Measurements from ENCODE around the gene ANAPC4. TPM values are rescaled to one million over a fixed set of nuclear protein-coding genes. Genes with fewer than 3 reads are reported as not detected.

The ANAPC4 gene
- total and polyA plus RNA-seq, 4 experiments from 2014 or later, result 22.2 to 63.7 (median 44.7) TPM

GRCh38 chr4:25430630-25431029, 53.6 kb downstream of the ANAPC4 start:
- H3K27me3 Mint-ChIP-seq, result no peaks in the 10 kb centered on the region
- no peak overlapping the region for H3K27ac Mint-ChIP-seq
- H3K9me3 Mint-ChIP-seq, result no peaks in the 10 kb centered on the region
- H3K36me3 Mint-ChIP-seq, result peaks cover 0 to 16% of the 10 kb centered on the region in 2 donors
- no peaks in the 10 kb centered on the region for H3K27me3 ChIP-seq (ENCODE audit: insufficient read depth, low read length)
- H3K4me3 Mint-ChIP-seq, result no peak overlapping the region
- H3K27ac ChIP-seq (ENCODE audit: low read depth, low read length), result no peak overlapping the region
- H3K4me1 ChIP-seq (ENCODE audit: insufficient read depth, low read length), result no peaks in the 10 kb centered on the region
- POLR2A ChIA-PET (ENCODE audit: partially characterized antibody), result no interaction called here
- H3K9me3 ChIP-seq (ENCODE audit: control insufficient read depth in 1 of 2, low read length in 2 of 2), result no peaks in the 10 kb centered on the region
- CTCF ChIA-PET (ENCODE audit: partially characterized antibody), result no interaction called here
- no peaks in the 10 kb centered on the region for H3K4me1 Mint-ChIP-seq
- no peak overlapping the region for H3K4me3 ChIP-seq (ENCODE audit: low read length in 2 of 2)
- no peak for DNase-seq
- H3K36me3 ChIP-seq (ENCODE audit: insufficient read depth, low read length), result no peaks in the 10 kb centered on the region
- intact Hi-C loops (cut with micrococcal nuclease), result no loop called here

- H3K36me3 Mint-ChIP-seq, result peaks cover 0 to 7% of the 10 kb centered on the region in 2 donors
- H3K27ac ChIP-seq (ENCODE audit: low read depth, low read length), result no peak overlapping the region
- no peaks in the 10 kb centered on the region for H3K9me3 ChIP-seq (ENCODE audit: control insufficient read depth in 1 of 2, low read length in 2 of 2)
- H3K36me3 ChIP-seq (ENCODE audit: insufficient read depth, low read length), result no peaks in the 10 kb centered on the region
- H3K27me3 ChIP-seq (ENCODE audit: insufficient read depth, low read length), result no peaks in the 10 kb centered on the region
- no peaks in the 10 kb centered on the region for H3K4me1 ChIP-seq (ENCODE audit: insufficient read depth, low read length)
- no peak overlapping the region for H3K4me3 ChIP-seq (ENCODE audit: low read length in 2 of 2)
- H3K9me3 Mint-ChIP-seq, result peaks cover 0 to 7% (median 3%) of the 10 kb centered on the region in 8 donors
- H3K4me3 Mint-ChIP-seq, result no peak overlapping the region
- DNase-seq, result no peak
- intact Hi-C loops (cut with micrococcal nuclease), result no loop called here
- CTCF ChIA-PET (ENCODE audit: partially characterized antibody), result no interaction called here
- H3K27ac Mint-ChIP-seq, result no peak overlapping the region
- no peaks in the 10 kb centered on the region for H3K27me3 Mint-ChIP-seq
- POLR2A ChIA-PET (ENCODE audit: partially characterized antibody), result no interaction called here
- no peaks in the 10 kb centered on the region for H3K4me1 Mint-ChIP-seq
These were observed 57.1 kb downstream of the ANAPC4 start for GRCh38 chr4:25433966-25434827.

- Histone ChIP-seq H3K27me3 (ENCODE audit: insufficient read depth, low read length) (no peaks in the 10 kb centered on the region), H3K36me3 (ENCODE audit: insufficient read depth, low read length) (no peaks in the 10 kb centered on the region), H3K4me3 (ENCODE audit: low read length in 2 of 2) (no peak overlapping the region), H3K27ac (ENCODE audit: low read depth, low read length) (no peak overlapping the region), H3K4me1 (ENCODE audit: insufficient read depth, low read length) (no peaks in the 10 kb centered on the region), H3K9me3 (ENCODE audit: control insufficient read depth in 1 of 2, low read length in 2 of 2) (no peaks in the 10 kb centered on the region)
- H3K27me3 Mint-ChIP-seq, result no peaks in the 10 kb centered on the region
- ChIA-PET POLR2A (ENCODE audit: partially characterized antibody) (no interaction called here), CTCF (ENCODE audit: partially characterized antibody) (no interaction called here)
- no peak for DNase-seq
- H3K36me3 Mint-ChIP-seq, result peaks cover 0 to 2% of the 10 kb centered on the region in 2 donors
- H3K27ac Mint-ChIP-seq, result no peak overlapping the region
- no peak overlapping the region for H3K4me3 Mint-ChIP-seq
- intact Hi-C loops (cut with micrococcal nuclease), result no loop called here
- no peaks in the 10 kb centered on the region for H3K4me1 Mint-ChIP-seq
- H3K9me3 Mint-ChIP-seq, result peaks cover 0 to 13% (median 7%) of the 10 kb centered on the region in 8 donors
These were observed 60.9 kb downstream of the ANAPC4 start for GRCh38 chr4:25437926-25438325.

- Mint-ChIP-seq H3K9me3 (peaks cover 0 to 13% (median 7%) of the 10 kb centered on the region in 8 donors), H3K36me3 (no peaks in the 10 kb centered on the region), H3K27ac (no peak overlapping the region), H3K27me3 (no peaks in the 10 kb centered on the region), H3K4me1 (no peaks in the 10 kb centered on the region), H3K4me3 (no peak overlapping the region)
- CTCF ChIA-PET (ENCODE audit: partially characterized antibody), result interaction anchor here (1.3 to 1.7 kb wide), 5 partner anchors 9 to 43 kb away, joined by 3 to 5 read pairs (median 5); no protein-coding TSS in a partner anchor
- H3K27ac ChIP-seq (ENCODE audit: low read depth, low read length), result no peak overlapping the region
- no peaks in the 10 kb centered on the region for H3K9me3 ChIP-seq (ENCODE audit: control insufficient read depth in 1 of 2, low read length in 2 of 2)
- POLR2A ChIA-PET (ENCODE audit: partially characterized antibody), result no interaction called here
- no peak overlapping the region for H3K4me3 ChIP-seq (ENCODE audit: low read length in 2 of 2)
- peak in 4 of 5 donors; percentile 31 to 45 (median 38) for DNase-seq
- H3K36me3 ChIP-seq (ENCODE audit: insufficient read depth, low read length), result no peaks in the 10 kb centered on the region
- H3K4me1 ChIP-seq (ENCODE audit: insufficient read depth, low read length), result no peaks in the 10 kb centered on the region
- intact Hi-C loops (cut with micrococcal nuclease), result no loop called here
- no peaks in the 10 kb centered on the region for H3K27me3 ChIP-seq (ENCODE audit: insufficient read depth, low read length)
These were observed 62.9 kb downstream of the ANAPC4 start for GRCh38 chr4:25439918-25440477.

- no peaks in the 10 kb centered on the region for H3K36me3 Mint-ChIP-seq
- H3K4me1 ChIP-seq (ENCODE audit: insufficient read depth, low read length), result no peaks in the 10 kb centered on the region
- no peak overlapping the region for H3K4me3 ChIP-seq (ENCODE audit: low read length in 2 of 2)
- H3K9me3 Mint-ChIP-seq, result peaks cover 0 to 13% (median 7%) of the 10 kb centered on the region in 8 donors
- ChIA-PET POLR2A (ENCODE audit: partially characterized antibody) (no interaction called here), CTCF (ENCODE audit: partially characterized antibody) (interaction anchor here (1.4 to 1.7 kb wide), 4 partner anchors 8 to 23 kb away, joined by 3 to 5 read pairs (median 5); no protein-coding TSS in a partner anchor)
- H3K36me3 ChIP-seq (ENCODE audit: insufficient read depth, low read length), result no peaks in the 10 kb centered on the region
- H3K27me3 ChIP-seq (ENCODE audit: insufficient read depth, low read length), result no peaks in the 10 kb centered on the region
- H3K4me3 Mint-ChIP-seq, result no peak overlapping the region
- H3K27ac ChIP-seq (ENCODE audit: low read depth, low read length), result no peak overlapping the region
- no peaks in the 10 kb centered on the region for H3K4me1 Mint-ChIP-seq
- intact Hi-C loops (cut with micrococcal nuclease), result no loop called here
- H3K27ac Mint-ChIP-seq, result no peak overlapping the region
- no peaks in the 10 kb centered on the region for H3K9me3 ChIP-seq (ENCODE audit: control insufficient read depth in 1 of 2, low read length in 2 of 2)
- no peak for DNase-seq
- H3K27me3 Mint-ChIP-seq, result no peaks in the 10 kb centered on the region
These were observed 63.5 kb downstream of the ANAPC4 start for GRCh38 chr4:25440478-25441030.

DNA sequence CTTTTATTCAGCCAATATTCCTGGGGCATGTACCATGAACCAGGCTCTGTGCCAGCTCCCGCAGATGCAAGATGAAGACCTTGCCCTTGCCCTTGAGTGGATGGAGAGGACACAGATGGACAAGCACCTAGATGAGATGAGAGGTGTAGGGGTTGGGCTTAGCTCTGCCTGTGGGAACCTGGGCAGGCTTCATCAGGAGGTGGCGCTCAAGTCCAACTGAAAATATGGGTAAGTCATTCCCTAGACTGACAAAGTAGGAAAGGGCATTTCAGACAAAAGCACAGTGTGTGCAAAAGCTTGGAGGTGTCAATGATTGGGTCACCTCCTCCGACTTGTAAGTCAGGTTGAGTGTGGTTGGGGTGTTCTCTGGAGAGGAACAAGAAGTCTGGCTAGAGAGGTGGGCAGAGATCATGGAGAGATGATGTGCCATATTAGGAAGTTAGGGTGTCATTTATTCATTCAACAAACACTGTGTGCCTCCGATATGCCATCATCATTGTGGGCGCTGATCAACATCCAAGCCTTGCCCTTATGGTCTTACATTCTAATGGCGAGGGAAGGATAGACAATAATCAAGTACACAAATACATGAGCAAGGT, 64.6 kb downstream of the ANAPC4 start:
- Histone ChIP-seq H3K27ac (ENCODE audit: low read depth, low read length) (no peak overlapping the region), H3K27me3 (ENCODE audit: insufficient read depth, low read length) (no peaks in the 10 kb centered on the region), H3K4me3 (ENCODE audit: low read length in 2 of 2) (no peak overlapping the region), H3K9me3 (ENCODE audit: control insufficient read depth in 1 of 2, low read length in 2 of 2) (no peaks in the 10 kb centered on the region), H3K36me3 (ENCODE audit: insufficient read depth, low read length) (no peaks in the 10 kb centered on the region), H3K4me1 (ENCODE audit: insufficient read depth, low read length) (no peaks in the 10 kb centered on the region)
- Mint-ChIP-seq H3K9me3 (peaks cover 0 to 13% (median 7%) of the 10 kb centered on the region in 8 donors), H3K27ac (no peak overlapping the region), H3K4me3 (no peak overlapping the region), H3K4me1 (no peaks in the 10 kb centered on the region), H3K27me3 (no peaks in the 10 kb centered on the region), H3K36me3 (no peaks in the 10 kb centered on the region)
- DNase-seq, result no peak
- POLR2A ChIA-PET (ENCODE audit: partially characterized antibody), result no interaction called here
- CTCF ChIA-PET (ENCODE audit: partially characterized antibody), result interaction anchor here (1.5 to 1.7 kb wide), 2 partner anchors 19 to 22 kb away, joined by 5 read pairs; no protein-coding TSS in a partner anchor
- intact Hi-C loops (cut with micrococcal nuclease), result no loop called here

DNA sequence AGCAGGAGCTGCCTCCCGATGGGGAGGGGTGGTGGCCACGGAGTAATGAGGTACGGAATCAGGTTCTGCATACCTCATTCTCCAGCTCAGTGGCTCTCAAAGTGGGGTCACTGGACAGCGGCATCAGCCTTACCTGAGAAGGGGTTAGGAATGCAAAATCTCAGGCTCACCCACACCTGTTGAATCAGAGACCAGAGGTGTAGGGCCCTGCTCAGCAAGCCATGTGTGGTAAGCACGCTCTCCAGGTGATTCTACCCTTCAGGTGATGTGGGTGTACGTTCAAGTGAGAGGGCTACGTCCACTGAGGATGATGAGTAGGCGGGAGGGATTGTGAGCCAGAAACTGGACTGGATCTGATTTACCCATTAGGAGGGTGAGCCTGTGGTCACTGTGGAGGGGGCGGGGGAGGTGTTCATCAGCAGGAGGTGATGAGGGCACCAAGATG, 65.8 kb downstream of the ANAPC4 start:
- no peaks in the 10 kb centered on the region for H3K27me3 ChIP-seq (ENCODE audit: insufficient read depth, low read length)
- H3K36me3 Mint-ChIP-seq, result no peaks in the 10 kb centered on the region
- no peaks in the 10 kb centered on the region for H3K4me1 Mint-ChIP-seq
- no peaks in the 10 kb centered on the region for H3K27me3 Mint-ChIP-seq
- intact Hi-C loops (cut with micrococcal nuclease), result no loop called here
- no peaks in the 10 kb centered on the region for H3K36me3 ChIP-seq (ENCODE audit: insufficient read depth, low read length)
- no peak for DNase-seq
- H3K4me3 Mint-ChIP-seq, result no peak overlapping the region
- H3K27ac ChIP-seq (ENCODE audit: low read depth, low read length), result no peak overlapping the region
- no peak overlapping the region for H3K27ac Mint-ChIP-seq
- H3K4me3 ChIP-seq (ENCODE audit: low read length in 2 of 2), result no peak overlapping the region
- peaks cover 0 to 13% (median 7%) of the 10 kb centered on the region in 8 donors for H3K9me3 Mint-ChIP-seq
- no peaks in the 10 kb centered on the region for H3K4me1 ChIP-seq (ENCODE audit: insufficient read depth, low read length)
- ChIA-PET CTCF (ENCODE audit: partially characterized antibody) (interaction anchor here (1.9 kb wide), 1 partner anchor 325 kb away, joined by 4 read pairs; no protein-coding TSS in a partner anchor), POLR2A (ENCODE audit: partially characterized antibody) (no interaction called here)
- no peaks in the 10 kb centered on the region for H3K9me3 ChIP-seq (ENCODE audit: control insufficient read depth in 1 of 2, low read length in 2 of 2)

Data from CD4-positive, alpha-beta memory T cell (primary cell).